SK-N-SH (cell line): Measurements from ENCODE around the gene ROBO1.

Experiments used
- CTCF ChIP-seq: fragments of 200-600 bp; sonication (generic); IDR thresholded peaks from 2 replicates; pipeline ENCODE4 v1.6.1; 2017; ENCODE audit warnings: antibody characterized with exemption, mild to moderate bottlenecking, moderate library complexity
- EP300 ChIP-seq, 2 experiments: IDR thresholded peaks; 2 replicates each; pipeline versions ENCODE4 v1.4.0 to v1.6.1; 2012; ENCODE audit warnings: borderline replicate concordance in 1 of 2, low read depth in 1 of 2, low read length in 1 of 2
- EZH2phosphoT487 ChIP-seq: fragments of 200-600 bp; sonication (generic); IDR thresholded peaks from 2 replicates; pipeline ENCODE4 v1.6.1; 2017; ENCODE audit warnings: low read depth, mixed run types, mild to moderate bottlenecking, antibody characterized with exemption, moderate library complexity, borderline replicate concordance
- FOSL2 ChIP-seq: IDR thresholded peaks from 2 replicates; pipeline ENCODE4 v1.4.0; 2012; ENCODE audit warnings: low read depth, mild to moderate bottlenecking, moderate library complexity, borderline replicate concordance
- FOXM1 ChIP-seq: IDR thresholded peaks from 2 replicates; pipeline ENCODE4 v1.4.0; 2012; ENCODE audit warnings: low read depth, mild to moderate bottlenecking
- GABPA ChIP-seq: IDR thresholded peaks from 2 replicates; pipeline ENCODE4 v1.4.0; 2012; ENCODE audit warnings: low read depth, mild to moderate bottlenecking
- NRF1 ChIP-seq: IDR thresholded peaks from 2 replicates; pipeline ENCODE4 v1.6.1; 2012; ENCODE audit warnings: low read depth, mild to moderate bottlenecking, low read length
- POLR2AphosphoS5 ChIP-seq: IDR thresholded peaks from 2 replicates; pipeline ENCODE4 v1.6.1; 2012; ENCODE audit warnings: low read depth, low read length
- RFX5 ChIP-seq: IDR thresholded peaks from 2 replicates; pipeline ENCODE4 v1.6.1; 2012; ENCODE audit warnings: mild to moderate bottlenecking, improper control_type of control experiment, low read length
- SMC3 ChIP-seq: IDR thresholded peaks from 2 replicates; pipeline ENCODE4 v1.6.1; 2012; ENCODE audit warnings: low read depth, low read length, improper control_type of control experiment
- TAF1 ChIP-seq: IDR thresholded peaks from 2 replicates; pipeline ENCODE4 v1.6.1; 2012; ENCODE audit warnings: low read depth, mild to moderate bottlenecking, low read length, moderate library complexity, borderline replicate concordance
- USF2 ChIP-seq: fragments of 150-350 bp; IDR thresholded peaks from 2 replicates; pipeline ENCODE4 v1.6.1; 2017; ENCODE audit warnings: antibody characterized with exemption, low read length, low read depth, borderline replicate concordance
- ZBTB33 ChIP-seq: IDR thresholded peaks from 2 replicates; pipeline ENCODE4 v1.4.0; 2012; ENCODE audit warnings: low read depth, borderline replicate concordance

GRCh38 chr3:78863306-78864203 lies 904.2 kb downstream of the ROBO1 start:
- TF ChIP-seq EP300 (IDR thresholded peaks at IDR 0.05; ENCODE audit: borderline replicate concordance in 1 of 2, low read depth in 1 of 2, low read length in 1 of 2): no peak
- TF ChIP-seq GABPA: no peak
- TF ChIP-seq USF2: no peak
- TF ChIP-seq NRF1: no peak
- no peak for TF ChIP-seq CTCF
- no peak for TF ChIP-seq ZBTB33
- TF ChIP-seq TAF1: no peak
- TF ChIP-seq POLR2AphosphoS5: no peak
- TF ChIP-seq FOXM1: no peak
- TF ChIP-seq RFX5: no peak
- TF ChIP-seq FOSL2: no peak
- TF ChIP-seq SMC3: no peak
- no peak for TF ChIP-seq EZH2phosphoT487
